Ascending aorta (tissue), 2 donors: ENCODE data around the gene TTYH3. TPM values are rescaled to one million over a fixed set of nuclear protein-coding genes. Genes with fewer than 3 reads are reported as not detected.

Experiments
- DNase-seq, 2 donors: peaks; one replicate each; pipeline ENCODE4 v3.0.0-alpha.2; 2019; ENCODE audit warnings: low spot score in 2 of 2
- H3K27ac ChIP-seq, 2 donors: fragments of 200-600 bp; sonication (generic); one replicate each; pipeline ENCODE4 v1.5.1; 2016 to 2017; ENCODE audit warnings: mild to moderate bottlenecking in 1 of 2
- H3K27me3 ChIP-seq: fragments of 200-600 bp; sonication (generic); one replicate; pipeline ENCODE4 v1.5.1; 2017
- H3K36me3 ChIP-seq, 2 donors: fragments of 200-600 bp; sonication (generic); one replicate each; pipeline ENCODE4 v1.5.1; 2016
- H3K4me1 ChIP-seq, 2 donors: fragments of 200-600 bp; sonication (generic); one replicate each; pipeline ENCODE4 v1.5.1; 2016 to 2017; ENCODE audit warnings: mild to moderate bottlenecking in 1 of 2
- H3K4me3 ChIP-seq, 2 donors: fragments of 200-600 bp; sonication (generic); one replicate each; pipeline ENCODE4 v1.5.1; 2016 to 2017; ENCODE audit warnings: mild to moderate bottlenecking in 1 of 2
- H3K9me3 ChIP-seq, 2 donors: fragments of 200-600 bp; sonication (generic); one replicate each; pipeline ENCODE4 v1.5.1; 2016
- intact Hi-C: fragments of 100-400 bp; cut with DNase I; formaldehyde crosslinking; loops from one replicate; pipeline ENCODE4 v1.15.1; 2023
- total RNA-seq: library from RNA; depleted of rRNA; stranded (reverse); fragments of >200 nt; gene quantifications from one replicate; pipeline ENCODE4 v1.1.0, GENCODE V29; 2016
- TF ChIP-seq, protein P1 (sequence below), 3 experiments: fragments of 200-600 bp in 2 of 3; fragments of 450-650 bp in 1 of 3; sonication (generic) in 2 of 3; IDR thresholded peaks; one replicate each; pipeline ENCODE4 v1.5.1; 2016 to 2019; ENCODE audit warnings: antibody characterized with exemption in 3 of 3, mild to moderate bottlenecking in 1 of 3, moderate library complexity in 1 of 3

TTYH3 gene
- total RNA-seq, 1 donor from 2014 or later = 70.5 TPM

GRCh38 chr7:2622869-2623697, 8.7 kb upstream of the TTYH3 start:
- H3K36me3 ChIP-seq = no peaks in the 10 kb centered on the region

GRCh38 chr7:2623698-2624014, 8.1 kb upstream of the TTYH3 start:
- Histone ChIP-seq H3K36me3 (no peaks in the 10 kb centered on the region), H3K4me3 (no peak overlapping the region), H3K4me1 (peaks cover 5 to 25% of the 10 kb centered on the region in 2 donors), H3K27me3 (no peaks in the 10 kb centered on the region), H3K9me3 (no peaks in the 10 kb centered on the region), H3K27ac (no peak overlapping the region)
- no peak for DNase-seq
- TF ChIP-seq, protein P1, sequence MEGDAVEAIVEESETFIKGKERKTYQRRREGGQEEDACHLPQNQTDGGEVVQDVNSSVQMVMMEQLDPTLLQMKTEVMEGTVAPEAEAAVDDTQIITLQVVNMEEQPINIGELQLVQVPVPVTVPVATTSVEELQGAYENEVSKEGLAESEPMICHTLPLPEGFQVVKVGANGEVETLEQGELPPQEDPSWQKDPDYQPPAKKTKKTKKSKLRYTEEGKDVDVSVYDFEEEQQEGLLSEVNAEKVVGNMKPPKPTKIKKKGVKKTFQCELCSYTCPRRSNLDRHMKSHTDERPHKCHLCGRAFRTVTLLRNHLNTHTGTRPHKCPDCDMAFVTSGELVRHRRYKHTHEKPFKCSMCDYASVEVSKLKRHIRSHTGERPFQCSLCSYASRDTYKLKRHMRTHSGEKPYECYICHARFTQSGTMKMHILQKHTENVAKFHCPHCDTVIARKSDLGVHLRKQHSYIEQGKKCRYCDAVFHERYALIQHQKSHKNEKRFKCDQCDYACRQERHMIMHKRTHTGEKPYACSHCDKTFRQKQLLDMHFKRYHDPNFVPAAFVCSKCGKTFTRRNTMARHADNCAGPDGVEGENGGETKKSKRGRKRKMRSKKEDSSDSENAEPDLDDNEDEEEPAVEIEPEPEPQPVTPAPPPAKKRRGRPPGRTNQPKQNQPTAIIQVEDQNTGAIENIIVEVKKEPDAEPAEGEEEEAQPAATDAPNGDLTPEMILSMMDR (IDR thresholded peaks at IDR 0.05) = no peak
- intact Hi-C loops = no loop called here

More at GRCh38 chr7:2622869-2623697, 8.7 kb upstream of the TTYH3 start:
- DNase-seq = no peak
- Histone ChIP-seq H3K9me3 (no peaks in the 10 kb centered on the region), H3K4me1 (peaks cover 5 to 31% of the 10 kb centered on the region in 2 donors), H3K4me3 (no peak overlapping the region), H3K27me3 (no peaks in the 10 kb centered on the region), H3K27ac (no peak overlapping the region)
- TF ChIP-seq, protein P1 (IDR thresholded peaks at IDR 0.05) = no peak
- intact Hi-C loops = no loop called here

GRCh38 chr7:2624293-2624886, 7.4 kb upstream of the TTYH3 start:
- H3K27ac ChIP-seq = no peak overlapping the region
- H3K4me3 ChIP-seq = no peak overlapping the region
- intact Hi-C loops = no loop called here
- DNase-seq = no peak
- peaks cover 5 to 19% of the 10 kb centered on the region in 2 donors for H3K4me1 ChIP-seq
- H3K9me3 ChIP-seq = no peaks in the 10 kb centered on the region
- H3K36me3 ChIP-seq = no peaks in the 10 kb centered on the region
- no peaks in the 10 kb centered on the region for H3K27me3 ChIP-seq
- TF ChIP-seq, protein P1 (IDR thresholded peaks at IDR 0.05) = no peak

DNA sequence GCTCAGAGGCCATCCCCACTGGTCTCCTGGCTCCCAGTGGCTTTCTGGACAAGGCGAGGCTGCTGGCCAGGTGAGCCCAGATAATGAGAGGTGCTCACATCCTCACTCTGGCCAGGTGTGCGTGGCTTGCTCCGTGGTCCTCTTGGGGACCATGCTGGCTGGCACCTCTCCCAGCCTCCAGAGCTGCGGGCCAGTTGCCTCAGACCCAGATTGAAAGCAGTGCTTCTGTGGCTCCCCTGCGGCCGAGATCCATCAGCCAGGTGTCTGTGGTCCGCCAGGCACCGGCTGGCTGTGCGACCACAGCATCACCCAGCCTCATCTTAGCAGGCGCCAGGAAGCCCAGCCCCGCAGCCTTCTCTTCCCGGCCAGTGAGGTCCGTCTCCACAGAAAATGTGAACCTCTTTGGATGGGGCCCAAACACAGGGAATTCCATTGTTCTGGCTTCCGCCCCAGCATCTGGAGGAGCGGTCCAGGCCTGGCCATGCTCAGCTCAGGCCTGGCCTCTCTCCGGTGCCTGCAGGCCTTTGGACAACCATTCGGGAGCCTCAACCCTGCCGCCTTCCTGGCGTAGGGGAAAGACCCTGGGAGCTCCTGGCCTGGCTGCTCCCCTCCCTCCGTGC, 5.2 kb upstream of the TTYH3 start:
- intact Hi-C loops = no loop called here
- H3K27me3 ChIP-seq = no peaks in the 10 kb centered on the region
- no peaks in the 10 kb centered on the region for H3K36me3 ChIP-seq
- DNase-seq = no peak
- H3K4me3 ChIP-seq = no peak overlapping the region
- H3K27ac ChIP-seq = peak overlapping the region; percentile 32 to 70
- TF ChIP-seq, protein P1 (IDR thresholded peaks at IDR 0.05) = no peak
- H3K9me3 ChIP-seq = no peaks in the 10 kb centered on the region
- H3K4me1 ChIP-seq = peaks cover under 1 to 13% of the 10 kb centered on the region in 2 donors

GRCh38 chr7:2627258-2628129, 4.3 kb upstream of the TTYH3 start:
- DNase-seq = no peak
- no peaks in the 10 kb centered on the region for H3K9me3 ChIP-seq

More at GRCh38 chr7:2627258-2628129, 4.3 kb upstream of the TTYH3 start:
- Histone ChIP-seq H3K27me3 (no peaks in the 10 kb centered on the region), H3K4me1 (peaks cover 0 to 8% of the 10 kb centered on the region in 2 donors), H3K27ac (peak overlapping the region; percentile 32 to 70), H3K4me3 (no peak overlapping the region), H3K36me3 (no peaks in the 10 kb centered on the region)
- TF ChIP-seq, protein P1 (IDR thresholded peaks at IDR 0.05) = no peak
- intact Hi-C loops = no loop called here
